ENCODE results near the gene DHRS3.
A peak's percentile ranks its signal among the peaks of the same experiment; 100 is the strongest.

Gene DHRS3

GRCh38 chr1:12615865-12616708, 1.9 kb downstream of the DHRS3 start:
- peak; percentile 66 for DNase-seq

- DNase-seq: no peak
Observed at GRCh38 chr1:12615159-12615864, 2.7 kb downstream of the DHRS3 start.

GRCh38 chr1:12614402-12615158, 3.4 kb downstream of the DHRS3 start:
- no peak for DNase-seq

GRCh38 chr1:12613180-12613579, 4.8 kb downstream of the DHRS3 start:
- DNase-seq: no peak

GRCh38 chr1:12610941-12611340, 7.1 kb downstream of the DHRS3 start:
- DNase-seq: no peak

GRCh38 chr1:12610305-12610935, 7.6 kb downstream of the DHRS3 start:
- no peak for DNase-seq

- DNase-seq: no peak
Observed at GRCh38 chr1:12609469-12610003, 8.5 kb downstream of the DHRS3 start.

- DNase-seq: no peak
Observed at GRCh38 chr1:12608311-12608957, 9.6 kb downstream of the DHRS3 start.

- DNase-seq: no peak
Observed at GRCh38 chr1:12607263-12607662, 10.7 kb downstream of the DHRS3 start.

GRCh38 chr1:12604986-12605385, 13.0 kb downstream of the DHRS3 start:
- DNase-seq: no peak

- peak; percentile 80 for DNase-seq
Observed at GRCh38 chr1:12604114-12604874, 13.7 kb downstream of the DHRS3 start.

- DNase-seq: no peak
Observed at GRCh38 chr1:12603224-12603623, 14.8 kb downstream of the DHRS3 start.

- DNase-seq: no peak
Observed at GRCh38 chr1:12602659-12603024, 15.4 kb downstream of the DHRS3 start.

- DNase-seq: no peak
Observed at GRCh38 chr1:12601700-12602658, 16.0 kb downstream of the DHRS3 start.

- peak; percentile 82 for DNase-seq
Observed at GRCh38 chr1:12600880-12601633, 17.0 kb downstream of the DHRS3 start.

GRCh38 chr1:12600335-12600734, 17.7 kb downstream of the DHRS3 start:
- DNase-seq: no peak

- no peak for DNase-seq
Observed at GRCh38 chr1:12599657-12600056, 18.4 kb downstream of the DHRS3 start.

GRCh38 chr1:12598974-12599373, 19.0 kb downstream of the DHRS3 start:
- DNase-seq: no peak

- no peak for DNase-seq
Observed at GRCh38 chr1:12597792-12598191, 20.2 kb downstream of the DHRS3 start.

Measured in activated effector memory CD4-positive, alpha-beta T cell treated with anti-CD3 and anti-CD28 coated beads, Interleukin-2, amount 50 U/mL, for 16 hours (primary cell).